HUES64 (cell line): ENCODE measurements around the gene CXCL6.

Experiments
- H3K27ac ChIP-seq: 2 replicates; pipeline ENCODE4 v1.7.0; 2013; ENCODE audit warnings: low read depth, low read length, inconsistent platforms
- H3K27me3 ChIP-seq: 2 replicates; pipeline ENCODE4 v1.6.1; 2013; ENCODE audit warnings: mild to moderate bottlenecking, low read length; ENCODE audit not compliant: insufficient read depth
- H3K36me3 ChIP-seq: 2 replicates; pipeline ENCODE4 v1.6.1; 2013; ENCODE audit warnings: mild to moderate bottlenecking, low read length; ENCODE audit not compliant: insufficient read depth
- H3K4me1 ChIP-seq: 2 replicates; pipeline ENCODE4 v1.6.1; 2013; ENCODE audit warnings: mild to moderate bottlenecking, low read length, moderate library complexity; ENCODE audit not compliant: insufficient read depth
- H3K4me3 ChIP-seq: 2 replicates; pipeline ENCODE4 v1.5.1; 2013; ENCODE audit warnings: mild to moderate bottlenecking, low read length, moderate library complexity
- H3K9ac ChIP-seq: 2 replicates; pipeline ENCODE4 v1.6.1; 2013; ENCODE audit warnings: mild to moderate bottlenecking, low read depth, low read length
- H3K9me3 ChIP-seq: 2 replicates; pipeline ENCODE4 v1.6.1; 2013; ENCODE audit warnings: low read depth, low read length; ENCODE audit not compliant: insufficient read depth
- WGBS: fragments of 150-250, 120-280 bp; methylation state at CpG from one replicate; pipeline ENCODE4 v1.1.7; 2013; ENCODE audit warnings: missing lambda C conversion rate; 5-methylcytosine and 5-hydroxymethylcytosine counted together

Gene CXCL6

DNA sequence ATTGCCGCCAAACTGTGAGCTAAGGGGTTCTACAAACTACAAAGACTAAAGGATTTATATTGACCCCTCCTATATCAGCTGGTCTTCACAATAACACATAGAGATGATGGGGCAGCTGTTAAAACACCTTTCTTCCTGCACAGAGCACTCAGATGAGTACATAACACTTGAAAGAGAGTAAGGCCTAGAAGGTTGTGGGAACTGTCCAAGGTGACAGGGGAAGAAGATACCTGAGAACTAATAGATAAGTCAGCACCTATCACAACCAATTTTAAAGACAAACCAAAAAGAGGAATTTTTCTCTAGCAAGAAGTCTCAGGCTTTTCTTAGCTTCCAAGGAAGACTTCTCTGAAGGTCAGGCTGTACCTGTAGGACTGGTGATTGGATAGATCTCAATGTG, 19.1 kb upstream of the CXCL6 start:
- no peaks in the 10 kb centered on the region for H3K36me3 ChIP-seq
- no peaks in the 10 kb centered on the region for H3K4me1 ChIP-seq
- H3K27ac ChIP-seq, result no peak overlapping the region
- H3K27me3 ChIP-seq, result no peaks in the 10 kb centered on the region
- H3K9ac ChIP-seq, result no peak overlapping the region
- H3K9me3 ChIP-seq, result no peaks in the 10 kb centered on the region
- H3K4me3 ChIP-seq, result no peak overlapping the region
- WGBS, result 95% methylated on average over 1 of the region's 1 CpG

DNA sequence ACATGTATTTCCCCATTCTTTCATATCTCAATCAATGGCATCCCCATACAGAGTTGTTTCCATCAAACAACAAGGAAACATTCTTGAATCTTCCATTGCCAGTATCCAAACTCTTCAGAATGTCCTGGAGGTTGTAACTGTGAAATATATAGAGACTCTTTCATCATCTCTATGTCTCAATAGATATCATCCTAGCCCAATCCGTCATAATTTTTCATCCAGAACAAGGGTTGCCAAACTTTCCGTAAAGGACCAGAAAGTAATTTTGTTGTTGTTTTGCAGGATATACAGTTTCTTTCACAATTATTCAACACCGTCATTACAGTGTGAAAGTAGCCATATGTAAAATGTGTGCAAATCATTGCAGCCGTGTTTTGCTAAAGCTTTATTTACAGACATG, 15.2 kb upstream of the CXCL6 start:
- H3K27ac ChIP-seq, result no peak overlapping the region
- H3K9me3 ChIP-seq, result no peaks in the 10 kb centered on the region
- no peaks in the 10 kb centered on the region for H3K36me3 ChIP-seq
- H3K9ac ChIP-seq, result no peak overlapping the region
- 98% methylated on average over 2 of the region's 4 CpGs for WGBS
- no peaks in the 10 kb centered on the region for H3K4me1 ChIP-seq
- no peak overlapping the region for H3K4me3 ChIP-seq
- no peaks in the 10 kb centered on the region for H3K27me3 ChIP-seq

DNA sequence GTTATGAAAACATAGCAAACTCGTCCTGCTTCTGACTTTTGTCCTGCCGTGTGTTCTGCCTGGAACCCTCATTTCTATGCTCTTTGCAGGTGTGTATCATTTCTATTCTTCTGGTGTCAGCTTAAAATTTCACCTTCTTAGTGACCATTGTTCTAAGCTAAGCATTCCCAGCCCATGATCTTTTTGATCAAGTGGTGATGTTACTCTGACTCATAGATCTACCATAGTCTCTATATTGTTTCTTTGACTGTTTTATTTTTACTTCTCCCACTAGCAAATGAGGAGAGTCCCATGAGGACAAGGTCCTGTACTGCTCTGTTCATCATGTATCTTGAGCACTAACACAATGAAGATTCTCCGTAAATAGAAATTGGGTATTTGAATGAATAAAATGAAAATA, 14.1 kb upstream of the CXCL6 start:
- no peak overlapping the region for H3K27ac ChIP-seq
- no peak overlapping the region for H3K4me3 ChIP-seq
- H3K36me3 ChIP-seq, result no peaks in the 10 kb centered on the region
- WGBS, result 89% methylated on average over 3 of the region's 3 CpGs
- H3K9ac ChIP-seq, result no peak overlapping the region
- peaks cover 3% of the 10 kb centered on the region; the same call in 1 of the 2 replicates for H3K9me3 ChIP-seq
- H3K4me1 ChIP-seq, result no peaks in the 10 kb centered on the region
- no peaks in the 10 kb centered on the region for H3K27me3 ChIP-seq

DNA sequence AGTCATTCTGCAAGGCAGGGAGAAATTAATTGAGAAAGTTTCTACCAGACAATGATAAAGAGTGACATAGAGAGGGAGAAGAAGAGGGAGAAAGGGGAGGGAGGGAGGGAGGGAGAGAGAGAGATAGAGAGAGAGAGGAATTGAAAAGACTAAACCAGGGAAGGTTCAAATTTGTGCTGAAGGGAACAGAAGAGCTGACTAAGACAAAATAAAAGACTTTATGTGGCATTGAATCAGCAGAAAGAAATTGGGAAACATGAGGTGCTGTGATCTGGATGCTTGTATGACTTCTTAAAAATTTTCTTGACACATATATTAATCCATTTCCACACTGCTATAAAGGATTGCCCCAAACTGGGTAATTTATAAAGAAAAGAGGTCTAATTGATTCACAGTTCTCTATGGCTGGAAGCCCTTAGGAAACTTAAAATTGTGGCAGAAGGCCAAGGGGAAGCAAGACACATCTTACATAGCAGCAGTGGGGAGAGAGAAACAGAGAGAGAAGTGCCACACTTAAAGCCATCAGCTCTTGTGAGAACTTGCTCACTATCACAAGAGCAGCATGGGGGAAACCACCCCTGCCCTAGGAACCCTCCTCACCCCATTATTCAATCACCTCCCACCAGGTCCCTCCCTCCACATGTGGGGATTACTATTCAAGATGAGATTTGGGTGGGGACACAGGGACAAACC, 13.5 kb upstream of the CXCL6 start:
- no peak overlapping the region for H3K9ac ChIP-seq
- H3K9me3 ChIP-seq, result peaks cover 8% of the 10 kb centered on the region
- H3K4me1 ChIP-seq, result no peaks in the 10 kb centered on the region
- no peaks in the 10 kb centered on the region for H3K27me3 ChIP-seq
- no peaks in the 10 kb centered on the region for H3K36me3 ChIP-seq
- no peak overlapping the region for H3K4me3 ChIP-seq
- H3K27ac ChIP-seq, result no peak overlapping the region

DNA sequence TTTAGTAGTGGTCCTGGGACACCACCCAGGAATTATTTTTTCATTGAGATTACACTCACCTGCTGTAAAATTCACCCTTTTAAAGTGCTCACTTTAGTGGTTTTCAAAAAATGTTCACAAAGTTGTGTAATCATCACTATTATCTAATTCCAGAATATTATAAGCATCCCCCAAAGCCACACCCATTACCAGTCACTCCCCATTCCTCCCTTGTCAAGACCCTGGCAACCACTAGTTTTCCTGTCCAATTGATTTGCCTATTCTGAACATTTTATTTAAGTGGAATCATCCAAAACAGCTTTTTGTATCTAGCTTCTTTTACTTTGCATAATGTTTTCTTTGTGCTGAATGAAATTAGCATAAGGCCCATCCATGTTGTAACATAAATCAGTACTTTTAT, 12.7 kb upstream of the CXCL6 start:
- Histone ChIP-seq H3K4me1 (no peaks in the 10 kb centered on the region), H3K36me3 (no peaks in the 10 kb centered on the region), H3K9me3 (peaks cover 8% of the 10 kb centered on the region), H3K4me3 (no peak overlapping the region), H3K27ac (no peak overlapping the region), H3K9ac (no peak overlapping the region), H3K27me3 (no peaks in the 10 kb centered on the region)

DNA sequence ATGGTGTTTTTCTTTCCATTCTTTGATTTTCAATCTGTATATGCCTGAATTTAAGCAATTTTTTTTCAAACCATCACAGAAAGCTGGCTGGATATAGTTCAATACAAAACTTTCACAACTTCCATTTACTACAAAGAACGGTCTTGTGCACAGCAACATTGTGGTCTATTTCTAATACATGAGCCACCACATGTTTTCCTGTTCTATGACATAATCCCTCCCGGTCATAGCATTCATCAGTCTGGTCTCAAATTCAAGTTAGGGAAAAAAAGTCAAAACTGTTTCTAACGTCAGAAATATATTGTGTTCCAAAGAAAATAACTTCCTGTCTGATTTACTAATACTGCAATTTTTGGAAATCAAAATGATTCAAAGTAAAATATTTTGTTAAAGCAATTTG, 7.5 kb upstream of the CXCL6 start:
- Histone ChIP-seq H3K27me3 (no peaks in the 10 kb centered on the region), H3K4me1 (no peaks in the 10 kb centered on the region), H3K36me3 (no peaks in the 10 kb centered on the region), H3K27ac (no peak overlapping the region), H3K4me3 (no peak overlapping the region), H3K9me3 (peaks cover 8% of the 10 kb centered on the region), H3K9ac (no peak overlapping the region)
- WGBS, result 97% methylated on average over 3 of the region's 3 CpGs

DNA sequence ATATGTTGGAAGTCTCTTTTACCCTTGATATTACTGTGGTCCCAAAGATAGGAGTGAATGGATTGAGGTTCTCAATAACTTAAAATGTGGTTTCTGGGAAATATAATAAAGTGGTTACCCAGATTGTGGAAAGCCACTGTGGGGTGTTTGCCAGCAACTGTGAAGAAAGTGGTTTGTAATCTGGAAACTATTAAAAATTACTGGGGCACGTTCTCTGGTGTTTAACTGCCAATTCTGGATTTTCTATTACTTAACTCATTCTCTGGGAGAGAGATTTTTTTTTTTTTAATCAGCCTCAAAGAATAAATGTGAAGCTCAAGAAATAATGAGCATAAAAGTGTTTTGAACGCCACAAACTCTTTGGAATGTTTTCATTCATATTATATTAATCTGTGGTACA, 4.9 kb upstream of the CXCL6 start:
- no peaks in the 10 kb centered on the region for H3K4me1 ChIP-seq
- H3K27ac ChIP-seq, result no peak overlapping the region
- H3K9ac ChIP-seq, result no peak overlapping the region
- no CpG with 5 or more reads among the region's 2 CpGs for WGBS
- H3K27me3 ChIP-seq, result peaks cover 2% of the 10 kb centered on the region
- no peaks in the 10 kb centered on the region for H3K36me3 ChIP-seq
- H3K4me3 ChIP-seq, result no peak overlapping the region
- H3K9me3 ChIP-seq, result peaks cover 8% of the 10 kb centered on the region

DNA sequence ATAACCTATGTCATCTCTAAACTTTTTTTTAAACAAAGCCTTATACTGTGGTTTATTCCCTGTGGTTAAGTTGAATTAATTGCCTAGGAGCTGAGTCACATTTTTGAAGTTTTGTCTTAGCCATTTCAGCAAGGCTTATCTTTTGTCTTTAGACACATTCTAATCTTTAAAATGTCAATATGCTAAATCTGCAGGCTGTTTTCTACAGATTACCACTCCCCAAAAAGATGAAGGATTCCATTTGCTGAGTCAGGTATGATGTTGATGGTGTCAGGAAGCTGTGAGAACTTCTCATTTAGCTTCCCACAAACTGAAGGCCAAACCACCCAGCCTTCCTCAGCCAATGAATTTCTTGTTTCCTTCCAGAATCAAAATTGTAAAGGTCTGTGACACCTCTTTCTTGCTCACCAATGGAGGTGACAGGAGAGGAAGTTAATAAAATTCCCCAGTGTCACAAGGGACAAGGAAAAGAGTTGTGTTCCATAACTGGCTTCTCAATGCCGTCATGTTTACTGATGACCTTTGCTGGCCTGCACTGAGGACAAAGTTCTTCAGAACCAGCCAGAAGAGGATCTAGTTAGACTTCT, 3.7 kb upstream of the CXCL6 start:
- no peak overlapping the region for H3K4me3 ChIP-seq
- WGBS, result 94% methylated on average over 1 of the region's 1 CpG
- H3K4me1 ChIP-seq, result peaks cover 5% of the 10 kb centered on the region; the same call in 1 of the 2 replicates
- no peak overlapping the region for H3K27ac ChIP-seq
- H3K27me3 ChIP-seq, result peaks cover 14% of the 10 kb centered on the region
- no peaks in the 10 kb centered on the region for H3K36me3 ChIP-seq
- no peak overlapping the region for H3K9ac ChIP-seq
- peaks cover 2% of the 10 kb centered on the region for H3K9me3 ChIP-seq

DNA sequence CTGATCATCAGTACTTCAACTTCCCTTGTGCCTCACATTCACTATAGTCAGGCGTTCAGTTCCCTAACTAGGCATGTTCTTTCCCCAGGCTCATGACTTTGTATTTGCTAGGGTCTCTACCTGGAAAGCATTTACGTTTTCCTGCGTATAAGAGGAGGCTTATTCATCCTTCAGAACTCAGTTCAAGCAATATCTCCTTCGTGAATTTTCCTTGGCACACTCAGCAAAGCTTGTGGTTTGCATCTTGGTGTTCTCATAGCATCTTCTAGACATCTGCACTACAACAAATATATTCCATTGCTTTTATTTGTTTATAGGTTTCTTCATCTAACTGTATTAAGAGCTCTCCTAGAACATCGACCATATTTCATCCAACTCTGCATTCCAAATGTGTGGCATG, 2.6 kb downstream of the CXCL6 start:
- H3K4me1 ChIP-seq, result peaks cover 5% of the 10 kb centered on the region; the same call in 1 of the 2 replicates
- H3K27me3 ChIP-seq, result peaks cover 30% of the 10 kb centered on the region
- H3K4me3 ChIP-seq, result no peak overlapping the region
- WGBS, result 91% methylated on average over 4 of the region's 5 CpGs
- no peaks in the 10 kb centered on the region for H3K36me3 ChIP-seq
- H3K9ac ChIP-seq, result no peak overlapping the region
- H3K9me3 ChIP-seq, result no peaks in the 10 kb centered on the region
- no peak overlapping the region for H3K27ac ChIP-seq

DNA sequence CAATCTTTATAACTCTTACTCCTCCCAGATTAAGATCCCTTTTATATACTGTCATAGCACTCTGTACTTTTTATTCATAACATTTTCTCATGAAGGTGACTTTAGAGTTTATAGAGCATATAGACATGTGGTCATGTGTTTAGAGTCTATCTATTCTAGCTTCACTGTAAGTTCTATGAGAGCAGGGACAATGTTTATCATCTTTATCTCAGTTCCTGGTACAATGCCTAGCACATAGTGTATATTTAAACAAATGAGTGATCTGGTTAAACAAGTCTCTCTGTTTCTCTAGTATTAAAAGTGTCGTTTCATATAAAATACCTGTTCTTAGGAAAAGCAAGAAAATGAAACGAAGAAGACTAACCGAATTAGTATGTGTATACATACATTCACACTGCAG, 3.2 kb downstream of the CXCL6 start:
- no peak overlapping the region for H3K4me3 ChIP-seq
- peaks cover 30% of the 10 kb centered on the region for H3K27me3 ChIP-seq
- peaks cover 5% of the 10 kb centered on the region; the same call in 1 of the 2 replicates for H3K4me1 ChIP-seq
- H3K36me3 ChIP-seq, result no peaks in the 10 kb centered on the region
- no peak overlapping the region for H3K27ac ChIP-seq
- no peaks in the 10 kb centered on the region for H3K9me3 ChIP-seq
- WGBS, result no CpG with 5 or more reads among the region's 3 CpGs
- H3K9ac ChIP-seq, result no peak overlapping the region

DNA sequence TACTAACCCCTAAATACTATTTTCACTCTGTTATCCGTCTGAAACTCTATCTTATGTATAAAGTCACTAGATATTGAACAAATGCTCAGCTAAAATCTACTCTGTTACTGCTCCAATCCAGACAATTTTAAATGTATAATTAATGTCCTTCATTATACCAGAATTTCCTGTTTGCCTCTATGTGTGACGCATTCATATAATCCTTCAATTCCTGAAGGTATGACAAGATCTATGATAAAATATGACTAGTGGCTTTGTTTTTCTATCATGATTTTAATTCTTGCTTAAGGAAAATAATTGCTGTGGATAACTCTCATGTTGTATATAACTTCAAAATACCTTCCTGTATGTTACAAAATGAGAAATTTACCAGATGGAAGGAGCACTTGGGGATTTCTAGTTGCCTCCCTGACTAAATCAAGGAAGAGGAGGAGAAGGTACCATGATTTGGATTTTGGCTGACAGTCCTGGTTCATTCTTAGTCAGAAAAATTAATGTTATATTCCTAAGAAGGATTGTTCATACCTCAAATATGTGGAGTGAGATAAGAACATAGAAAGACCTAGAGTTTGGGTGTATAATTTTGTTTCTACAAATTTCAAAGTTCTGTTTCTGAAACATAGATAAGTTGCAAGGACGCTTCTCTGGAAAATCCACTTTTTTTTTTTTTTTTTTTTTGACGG, 4.9 kb downstream of the CXCL6 start:
- 61% methylated on average over 3 of the region's 4 CpGs for WGBS
- Histone ChIP-seq H3K9ac (no peak overlapping the region), H3K4me1 (peaks cover 10% of the 10 kb centered on the region; the same call in 1 of the 2 replicates)

More for the DNA sequence above, 4.9 kb downstream of the CXCL6 start:
- no peaks in the 10 kb centered on the region for H3K36me3 ChIP-seq
- no peak overlapping the region for H3K4me3 ChIP-seq
- H3K9me3 ChIP-seq, result no peaks in the 10 kb centered on the region
- H3K27ac ChIP-seq, result no peak overlapping the region
- peaks cover 29% of the 10 kb centered on the region for H3K27me3 ChIP-seq
